Osteocyte (in vitro differentiated cells): ENCODE data around the gene C15orf62. TPM values are rescaled to one million over a fixed set of nuclear protein-coding genes. Genes with fewer than 3 reads are reported as not detected.

ENCODE experiments used
- DNase-seq: peaks from one replicate; pipeline ENCODE4 v3.0.0; 2021; ENCODE audit warnings: mixed read lengths; ENCODE audit not compliant: unreplicated experiment; ENCODE audit errors: extremely low spot score
- H3K27ac Mint-ChIP-seq: one replicate; pipeline ENCODE4 v1.8.0; 2021; ENCODE audit warnings: mild to moderate bottlenecking, mixed read lengths; ENCODE audit not compliant: unreplicated experiment
- H3K27me3 Mint-ChIP-seq: one replicate; pipeline ENCODE4 v1.8.0; 2021; ENCODE audit warnings: mixed read lengths; ENCODE audit not compliant: unreplicated experiment
- H3K36me3 Mint-ChIP-seq: one replicate; pipeline ENCODE4 v1.8.0; 2021; ENCODE audit warnings: mixed read lengths; ENCODE audit not compliant: unreplicated experiment
- H3K4me1 Mint-ChIP-seq: one replicate; pipeline ENCODE4 v1.8.0; 2021; ENCODE audit warnings: mixed read lengths; ENCODE audit not compliant: unreplicated experiment
- H3K4me3 Mint-ChIP-seq: one replicate; pipeline ENCODE4 v1.8.0; 2021; ENCODE audit warnings: mild to moderate bottlenecking, moderate library complexity, mixed read lengths; ENCODE audit not compliant: unreplicated experiment
- H3K9me3 Mint-ChIP-seq: one replicate; pipeline ENCODE4 v1.8.0; 2021; ENCODE audit warnings: mixed read lengths; ENCODE audit not compliant: unreplicated experiment
- CTCF ChIP-seq: fragments of 200-600 bp; sonication (generic); IDR thresholded peaks from 2 replicates; pipeline ENCODE4 v1.5.0; 2021; ENCODE audit warnings: antibody characterized with exemption, mild to moderate bottlenecking, moderate library complexity
- total RNA-seq: library from RNA; stranded (reverse); gene quantifications from 2 replicates; pipeline ENCODE4 v1.2.1, GENCODE V29; 2021

The C15orf62 gene
- total RNA-seq, 1 donor from 2014 or later: not detected

GRCh38 chr15:40766906-40767837 is 2.6 kb upstream of the C15orf62 start:
- H3K4me1 Mint-ChIP-seq: peaks cover 52% of the 10 kb centered on the region
- H3K9me3 Mint-ChIP-seq: no peaks in the 10 kb centered on the region
- no peak for DNase-seq
- no peak overlapping the region for H3K27ac Mint-ChIP-seq
- H3K27me3 Mint-ChIP-seq: no peaks in the 10 kb centered on the region
- H3K36me3 Mint-ChIP-seq: peaks cover 7% of the 10 kb centered on the region
- no peak for TF ChIP-seq CTCF
- no peak overlapping the region for H3K4me3 Mint-ChIP-seq

- no peak overlapping the region for H3K27ac Mint-ChIP-seq
- no peaks in the 10 kb centered on the region for H3K9me3 Mint-ChIP-seq
- no peak for TF ChIP-seq CTCF
- peaks cover 48% of the 10 kb centered on the region for H3K4me1 Mint-ChIP-seq
- no peak overlapping the region for H3K4me3 Mint-ChIP-seq
- H3K27me3 Mint-ChIP-seq: no peaks in the 10 kb centered on the region
- DNase-seq: no peak
- H3K36me3 Mint-ChIP-seq: peaks cover 10% of the 10 kb centered on the region
Measured at GRCh38 chr15:40767838-40768500, 1.8 kb upstream of the C15orf62 start.

GRCh38 chr15:40768521-40769273 is 1.1 kb upstream of the C15orf62 start:
- H3K9me3 Mint-ChIP-seq: no peaks in the 10 kb centered on the region
- no peak overlapping the region for H3K4me3 Mint-ChIP-seq
- no peaks in the 10 kb centered on the region for H3K27me3 Mint-ChIP-seq
- no peak for DNase-seq
- no peak for TF ChIP-seq CTCF
- H3K36me3 Mint-ChIP-seq: peaks cover 10% of the 10 kb centered on the region
- H3K27ac Mint-ChIP-seq: no peak overlapping the region
- H3K4me1 Mint-ChIP-seq: peaks cover 40% of the 10 kb centered on the region

- DNase-seq: no peak
- no peaks in the 10 kb centered on the region for H3K9me3 Mint-ChIP-seq
- H3K27me3 Mint-ChIP-seq: no peaks in the 10 kb centered on the region
- H3K27ac Mint-ChIP-seq: peak overlapping the region; percentile 62
- peaks cover 30% of the 10 kb centered on the region for H3K4me1 Mint-ChIP-seq
- no peak overlapping the region for H3K4me3 Mint-ChIP-seq
- TF ChIP-seq CTCF: no peak
- peaks cover 16% of the 10 kb centered on the region for H3K36me3 Mint-ChIP-seq
Measured at GRCh38 chr15:40770147-40770721, 454 bp downstream of the C15orf62 start.
